Measurements from ENCODE around the gene GAPVD1.

Gene GAPVD1

DNA sequence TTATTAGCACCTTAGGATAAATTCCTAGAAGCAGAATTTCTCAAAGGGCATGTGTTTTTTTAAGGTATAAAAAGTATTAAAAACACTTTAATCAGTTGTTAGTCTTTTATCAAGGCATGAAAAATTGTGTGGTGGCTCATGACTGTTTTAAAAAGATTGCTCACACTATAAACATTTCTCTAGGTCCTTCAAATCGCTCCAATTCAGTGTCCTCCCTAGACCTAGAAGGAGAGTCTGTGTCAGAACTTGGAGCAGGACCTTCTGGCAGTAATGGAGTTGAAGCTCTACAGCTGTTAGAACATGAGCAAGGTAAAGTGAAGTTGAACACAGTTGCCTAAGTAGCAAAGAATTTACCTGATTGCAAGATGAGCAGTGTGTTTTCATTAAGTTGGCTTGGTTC lies 62.0 kb downstream of the GAPVD1 start:
- no peak for DNase-seq

DNA sequence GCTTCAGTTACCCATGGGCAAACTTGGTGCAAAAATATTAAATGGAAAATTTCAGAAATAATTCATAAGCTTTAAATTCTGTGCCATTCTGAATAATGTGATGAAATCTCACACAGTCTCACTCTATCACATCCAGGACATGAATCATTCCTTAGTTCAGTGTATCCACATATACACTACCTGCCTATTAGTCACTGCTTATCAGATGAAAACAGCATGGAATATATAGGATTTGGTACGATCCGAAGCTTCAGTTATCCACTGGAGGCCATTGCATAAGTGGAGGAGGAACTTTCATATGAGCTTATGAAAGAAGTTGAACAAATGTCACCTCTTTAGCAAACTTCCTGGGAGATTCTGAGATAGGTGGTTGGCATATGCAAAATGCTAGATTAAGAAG lies 64.2 kb downstream of the GAPVD1 start:
- DNase-seq: no peak

DNA sequence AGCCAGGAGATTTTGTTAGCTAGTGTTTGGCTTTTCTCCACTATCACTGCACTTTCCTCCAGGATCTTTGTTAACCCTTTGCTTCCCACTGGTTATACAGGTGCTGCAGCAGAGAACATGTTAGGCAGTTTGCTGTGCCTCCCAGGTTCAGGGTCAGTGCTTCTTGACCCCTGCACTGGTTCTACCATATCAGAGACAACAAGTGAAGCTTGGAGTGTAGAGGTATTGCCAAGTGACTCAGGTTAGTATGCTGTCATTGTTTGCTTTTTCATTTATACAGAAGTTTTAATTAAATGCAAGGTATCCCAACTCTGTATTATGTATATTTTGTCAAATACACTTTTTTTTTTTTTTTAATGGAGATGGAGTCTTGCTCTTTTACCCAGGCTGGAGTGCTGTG lies 68.4 kb downstream of the GAPVD1 start:
- no peak for DNase-seq

DNA sequence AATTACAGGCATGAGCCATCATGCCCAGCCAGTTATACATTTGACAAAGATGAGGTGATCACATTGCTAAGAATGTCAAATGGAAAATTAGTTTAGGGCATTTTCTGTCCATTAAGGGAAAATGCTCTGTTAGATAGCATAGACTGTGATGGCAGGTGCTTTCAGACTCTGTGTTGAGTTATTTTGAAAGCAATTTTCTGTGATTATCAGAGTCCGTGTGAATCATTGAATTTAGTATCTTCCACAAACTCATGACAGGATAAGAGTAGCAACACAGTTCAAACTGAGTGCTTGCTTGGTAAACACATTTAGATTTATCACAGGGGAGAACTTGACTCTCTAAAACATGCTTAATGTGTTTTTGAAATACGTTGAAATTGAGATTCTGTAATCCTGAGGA lies 69.0 kb downstream of the GAPVD1 start:
- DNase-seq: no peak

DNA sequence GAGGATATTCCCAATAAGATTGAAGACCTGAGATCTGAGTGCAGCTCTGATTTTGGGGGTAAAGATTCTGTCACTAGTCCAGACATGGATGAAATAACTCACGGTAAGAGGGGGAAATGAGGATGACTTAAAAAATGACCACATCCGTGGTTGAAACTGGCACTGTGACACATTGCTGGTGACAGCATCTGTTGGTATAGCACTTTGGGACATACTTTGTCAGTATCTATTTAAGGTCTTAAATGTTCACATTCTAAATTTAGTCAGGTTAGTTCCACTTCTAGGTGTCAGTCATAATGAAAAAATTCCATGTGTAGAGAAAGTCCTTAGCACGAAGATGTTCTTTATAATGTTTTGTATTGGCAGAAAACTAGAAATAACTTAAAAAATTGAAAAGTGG lies 70.9 kb downstream of the GAPVD1 start:
- peak; percentile 0 for DNase-seq

DNA sequence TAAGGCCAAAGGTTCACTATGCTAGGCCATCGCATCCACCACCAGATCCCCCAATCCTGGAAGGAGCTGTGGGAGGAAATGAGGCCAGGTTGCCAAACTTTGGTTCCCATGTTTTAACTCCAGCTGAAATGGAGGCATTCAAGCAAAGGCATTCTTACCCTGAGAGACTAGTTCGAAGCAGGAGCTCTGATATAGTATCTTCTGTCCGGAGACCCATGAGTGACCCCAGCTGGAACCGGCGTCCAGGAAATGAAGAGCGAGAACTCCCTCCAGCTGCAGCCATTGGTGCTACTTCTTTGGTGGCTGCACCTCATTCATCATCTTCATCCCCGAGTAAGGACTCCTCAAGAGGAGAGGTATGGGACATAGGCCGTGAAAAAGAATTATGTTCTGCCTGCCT lies 75.6 kb downstream of the GAPVD1 start:
- no peak for DNase-seq

DNA sequence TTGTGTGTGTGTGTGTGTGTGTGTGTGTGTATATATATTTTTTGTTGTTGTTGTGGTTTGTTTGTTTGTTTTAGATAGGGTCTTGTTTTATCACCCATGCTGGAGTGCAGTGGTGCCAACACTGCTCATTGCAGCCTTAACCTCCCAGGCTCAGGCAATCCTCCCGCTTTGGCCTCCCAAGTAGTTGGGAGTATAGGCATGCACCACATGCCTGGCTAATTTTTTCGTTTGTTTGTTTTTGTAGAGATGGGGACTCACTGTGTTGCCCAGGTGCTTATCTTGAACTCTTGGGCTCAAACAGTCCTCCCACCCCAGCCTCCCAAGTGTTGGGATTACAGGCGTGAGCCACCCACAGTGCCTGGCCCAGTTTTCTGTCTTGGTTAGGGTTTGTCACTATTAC lies 77.3 kb downstream of the GAPVD1 start:
- DNase-seq: no peak

DNA sequence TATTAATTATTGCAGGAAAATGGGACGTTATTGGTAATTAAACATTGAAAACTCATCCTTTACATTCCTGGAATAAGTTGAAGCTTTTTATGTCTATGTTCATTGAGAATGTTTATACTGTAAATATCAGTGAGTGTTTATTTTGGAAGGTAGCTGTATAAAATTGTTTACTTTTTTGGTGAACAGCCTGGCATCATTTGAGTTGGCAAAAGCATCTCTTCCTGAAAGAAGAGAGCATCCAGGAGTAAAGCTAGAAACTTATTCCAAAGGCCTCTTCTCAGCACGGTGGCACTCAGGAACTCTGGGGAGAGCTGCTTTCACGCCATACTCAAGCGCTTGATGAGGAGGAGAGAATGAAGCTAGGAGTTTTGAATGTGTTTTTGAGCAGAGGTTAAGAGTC lies 79.9 kb downstream of the GAPVD1 start:
- DNase-seq: no peak

DNA sequence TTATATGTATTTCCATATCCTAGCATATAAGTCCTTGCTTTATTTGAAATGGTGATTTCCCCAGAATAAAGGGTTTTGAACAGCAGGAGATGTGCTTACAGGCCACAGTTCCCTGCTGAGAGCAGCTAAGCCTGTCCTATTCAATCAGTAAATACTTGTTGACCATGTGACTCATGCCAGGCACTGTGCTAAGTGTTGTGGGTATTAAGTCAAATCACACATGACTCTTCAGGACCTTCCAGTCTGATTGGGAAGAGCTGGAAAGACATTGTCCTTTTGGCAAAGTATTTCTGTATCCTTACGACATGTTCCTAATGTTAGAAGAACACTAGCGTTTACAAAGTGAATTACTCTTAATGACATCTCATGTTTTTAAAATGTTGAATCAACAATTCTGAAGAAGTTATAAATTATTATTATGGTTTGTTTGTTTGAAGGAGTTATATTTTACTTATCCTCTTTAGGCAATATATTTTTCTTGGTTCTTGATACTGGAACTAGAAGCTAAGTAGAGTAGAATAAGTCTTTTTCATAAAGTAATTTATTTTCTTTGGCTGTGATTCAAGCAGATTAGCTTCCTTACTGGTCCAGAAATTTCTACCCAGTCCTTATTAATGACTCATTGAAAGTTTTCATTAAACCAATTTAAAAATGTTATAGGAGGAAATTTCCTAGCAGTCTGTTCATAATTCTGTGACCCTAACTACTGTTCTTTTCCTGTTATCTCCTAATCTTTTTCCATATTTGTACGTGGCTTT lies 82.1 kb downstream of the GAPVD1 start:
- no peak for DNase-seq

DNA sequence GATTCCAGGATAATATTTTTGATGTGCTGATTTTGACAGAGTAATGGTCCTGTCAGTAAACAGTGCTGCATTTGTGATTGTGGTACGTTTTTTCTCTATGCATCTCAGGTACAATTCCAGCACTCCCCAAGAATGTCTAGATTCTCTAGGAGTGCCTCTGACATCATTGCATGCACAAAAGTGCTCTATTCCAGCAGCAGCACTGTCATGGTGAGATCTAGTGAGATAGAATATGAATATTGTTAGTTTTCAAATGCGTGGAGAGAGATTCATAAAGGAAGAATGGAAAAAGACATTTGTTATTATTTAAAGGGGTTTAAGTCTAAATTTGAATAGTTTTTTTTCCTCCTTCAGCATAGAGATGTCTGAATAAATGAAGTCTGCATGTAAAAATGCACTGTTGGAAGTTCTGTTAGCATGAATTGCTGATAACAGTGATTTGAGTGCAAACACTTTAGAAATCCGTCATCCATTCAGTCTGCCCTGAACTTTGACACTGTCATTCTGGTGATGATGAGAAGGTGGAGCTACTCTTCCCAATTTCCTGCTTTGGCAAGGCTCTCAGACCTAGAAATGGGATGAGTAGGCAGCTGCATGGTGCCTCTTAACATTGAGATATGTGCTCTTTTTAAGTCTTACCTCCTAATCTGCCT lies 84.6 kb downstream of the GAPVD1 start:
- no peak for DNase-seq

DNA sequence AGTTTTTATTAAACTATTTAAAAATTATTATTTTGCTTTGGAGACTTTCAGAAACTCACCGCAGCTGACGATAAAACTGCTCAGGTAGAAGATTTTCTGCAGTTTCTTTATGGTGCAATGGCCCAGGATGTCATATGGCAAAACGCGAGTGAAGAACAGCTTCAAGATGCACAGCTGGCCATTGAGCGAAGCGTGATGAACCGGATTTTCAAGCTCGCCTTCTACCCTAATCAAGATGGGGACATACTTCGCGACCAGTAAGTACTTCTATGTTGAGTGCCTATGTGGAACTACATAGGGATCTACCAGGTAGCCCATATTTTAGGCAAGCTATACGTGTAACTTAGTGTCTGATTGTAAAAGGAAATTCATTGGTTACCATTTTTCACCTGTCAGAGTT lies 94.0 kb downstream of the GAPVD1 start:
- no peak for DNase-seq

DNA sequence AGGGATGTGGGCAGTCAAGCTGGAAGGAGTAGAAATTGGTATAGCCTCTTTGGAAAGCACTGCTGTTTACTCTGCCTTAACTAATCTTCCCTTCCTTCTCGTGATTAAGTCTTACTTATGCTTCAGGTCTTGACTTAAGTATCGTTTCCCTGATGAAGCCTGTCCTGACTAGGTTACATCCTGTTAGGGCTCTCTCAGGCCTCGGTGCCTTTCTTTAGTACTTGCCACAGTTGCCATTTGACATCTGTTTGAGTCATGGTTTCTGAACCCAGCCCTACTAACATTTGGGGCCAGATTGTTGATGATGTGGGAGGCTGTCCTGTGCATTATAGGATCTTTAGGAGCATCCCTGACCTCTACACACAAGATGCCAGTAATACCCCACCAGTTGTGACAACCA lies 94.4 kb downstream of the GAPVD1 start:
- no peak for DNase-seq

DNA sequence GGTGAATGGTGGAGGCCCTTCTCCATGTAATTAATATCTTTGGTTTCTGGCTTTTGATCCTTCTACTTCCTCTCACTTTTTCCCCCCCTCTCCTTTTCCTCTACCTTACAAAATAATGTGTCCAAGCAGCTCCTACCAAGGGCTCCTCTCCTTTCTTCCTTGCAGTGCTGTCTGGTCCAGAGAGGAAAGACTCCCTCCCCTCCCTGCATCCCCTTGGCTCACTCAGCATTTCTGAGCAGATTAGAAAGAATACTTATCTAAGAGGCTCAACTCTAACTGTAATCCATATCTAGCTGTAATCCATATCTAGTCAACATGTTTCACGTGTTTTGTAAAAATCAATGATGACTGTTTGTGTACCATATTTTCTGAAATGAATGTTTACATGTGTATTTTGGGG lies 97.4 kb downstream of the GAPVD1 start:
- no peak for DNase-seq

DNA sequence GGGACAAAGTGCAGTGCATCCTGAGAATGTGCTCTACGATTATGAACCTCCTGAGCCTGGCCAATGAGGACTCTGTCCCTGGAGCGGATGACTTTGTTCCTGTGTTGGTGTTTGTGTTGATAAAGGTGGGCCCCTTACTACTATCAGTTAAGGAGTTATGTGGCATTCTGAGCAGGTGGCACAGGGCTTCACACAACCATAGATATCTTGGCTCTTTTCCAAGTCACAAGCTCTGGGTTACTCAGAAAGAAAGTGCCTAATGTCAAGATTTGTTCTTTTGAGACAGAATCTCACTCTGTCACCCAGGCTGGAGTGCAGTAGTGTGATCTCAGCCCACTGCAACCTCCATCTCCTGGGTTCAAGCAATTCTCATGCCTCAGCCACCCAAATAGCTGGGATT lies 99.0 kb downstream of the GAPVD1 start:
- DNase-seq: no peak

DNA sequence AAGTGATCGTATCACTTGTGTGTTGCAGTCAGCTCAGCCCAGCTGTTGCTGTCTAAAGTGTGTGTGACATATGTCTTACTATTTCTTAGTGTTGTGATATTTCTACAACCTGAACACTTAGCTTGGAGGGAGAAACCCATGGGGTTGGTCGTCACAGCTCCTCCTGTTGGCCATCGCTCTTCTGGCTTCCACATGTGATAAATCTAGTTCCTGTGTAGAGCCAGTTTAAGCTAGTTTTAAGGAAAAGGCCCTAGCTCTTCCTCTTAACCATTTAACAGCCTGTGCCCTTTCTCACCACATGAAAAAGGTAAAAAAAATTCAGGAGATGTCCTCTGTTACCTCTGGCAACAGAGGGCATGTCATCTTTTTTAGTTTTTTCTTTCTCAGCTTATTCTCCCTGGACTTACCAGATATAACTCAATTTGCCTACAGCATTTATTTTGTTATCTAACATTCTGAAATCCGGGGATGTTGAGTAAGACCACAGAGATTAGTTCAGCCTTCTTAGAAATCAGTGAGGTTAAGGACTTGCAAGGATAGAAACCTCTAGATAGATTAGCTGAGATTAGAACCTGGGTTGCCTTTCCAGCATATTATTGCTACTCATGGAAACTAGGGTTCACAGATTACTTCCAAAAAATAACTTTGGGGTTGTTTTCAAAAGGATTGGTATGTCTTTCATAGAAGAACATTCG lies 100.4 kb downstream of the GAPVD1 start:
- DNase-seq: no peak

DNA sequence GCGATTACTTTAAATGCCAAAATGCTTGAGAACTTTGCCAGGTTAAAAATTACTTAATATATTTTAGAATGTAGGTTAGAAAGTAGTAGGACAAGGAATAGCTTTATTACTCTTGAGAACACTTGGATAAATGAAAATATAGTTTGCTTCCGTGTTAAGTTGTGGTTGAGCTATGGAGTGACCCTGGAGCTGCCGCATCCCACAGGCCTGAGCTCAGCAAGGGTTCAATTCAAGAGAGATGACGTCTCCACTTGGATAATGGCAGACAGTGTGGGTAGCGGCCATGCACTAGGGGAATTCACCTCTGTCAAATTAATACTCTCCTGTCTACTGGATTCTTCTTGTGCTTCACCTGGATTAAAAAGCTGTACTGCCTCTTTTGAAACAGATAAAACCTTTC lies 105.0 kb downstream of the GAPVD1 start:
- DNase-seq: no peak

DNA sequence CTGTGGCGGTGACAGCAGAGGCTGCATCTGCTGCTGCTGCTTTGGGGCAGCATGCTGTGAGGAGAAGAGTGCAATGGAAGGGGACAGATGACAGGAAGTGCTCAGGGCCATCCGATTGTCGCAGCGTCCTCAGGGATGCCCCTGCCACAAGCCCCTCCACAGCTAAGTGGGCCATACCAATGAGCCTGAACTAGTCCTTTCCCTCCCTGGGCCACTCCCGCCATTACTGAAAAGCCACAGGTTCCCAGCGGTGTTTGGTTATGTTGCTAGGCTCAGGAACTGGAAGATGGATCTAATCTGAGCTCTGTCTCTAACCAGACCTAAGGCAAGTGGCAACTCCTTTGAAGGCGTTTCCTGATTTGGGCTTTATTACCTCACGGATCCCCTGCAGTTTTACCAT lies 109.2 kb downstream of the GAPVD1 start:
- no peak for DNase-seq

DNA sequence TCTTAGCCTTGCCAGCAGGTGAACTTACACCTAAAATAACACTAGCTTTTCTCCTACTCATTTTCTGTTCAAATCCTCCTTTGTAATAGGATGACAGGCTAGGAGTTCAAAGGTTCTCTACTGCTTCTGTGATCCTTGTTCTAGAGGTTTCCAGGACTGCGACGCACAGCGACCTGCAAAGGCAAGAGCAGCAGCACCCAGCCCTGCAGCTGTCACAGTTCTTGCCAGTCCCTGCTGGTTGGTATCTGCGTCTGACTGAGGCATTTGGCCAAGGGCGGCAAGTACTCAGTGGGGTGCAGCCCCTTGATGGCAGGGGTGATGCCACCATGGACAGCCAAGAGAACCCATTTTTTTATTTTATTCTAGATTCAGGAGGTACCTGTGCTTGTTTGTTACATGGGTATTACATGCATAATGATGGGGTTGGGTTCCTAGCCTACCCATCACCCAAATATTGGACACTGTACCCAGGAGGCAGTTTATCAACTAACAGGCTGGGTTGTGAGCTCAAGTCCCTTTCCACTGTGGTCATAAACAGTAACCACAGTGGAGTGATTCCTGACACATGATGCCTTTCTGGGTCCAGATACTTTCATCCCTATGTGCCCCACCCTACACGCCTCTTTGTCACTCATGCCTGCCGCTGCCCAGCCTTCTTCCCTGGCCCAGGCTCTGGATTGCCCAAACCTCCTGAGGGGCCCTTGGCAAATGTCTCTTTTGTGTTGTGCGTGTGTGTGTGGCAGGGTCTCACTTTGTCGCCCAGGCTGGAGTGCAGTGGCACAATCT lies 111.0 kb downstream of the GAPVD1 start:
- no peak for DNase-seq

DNA sequence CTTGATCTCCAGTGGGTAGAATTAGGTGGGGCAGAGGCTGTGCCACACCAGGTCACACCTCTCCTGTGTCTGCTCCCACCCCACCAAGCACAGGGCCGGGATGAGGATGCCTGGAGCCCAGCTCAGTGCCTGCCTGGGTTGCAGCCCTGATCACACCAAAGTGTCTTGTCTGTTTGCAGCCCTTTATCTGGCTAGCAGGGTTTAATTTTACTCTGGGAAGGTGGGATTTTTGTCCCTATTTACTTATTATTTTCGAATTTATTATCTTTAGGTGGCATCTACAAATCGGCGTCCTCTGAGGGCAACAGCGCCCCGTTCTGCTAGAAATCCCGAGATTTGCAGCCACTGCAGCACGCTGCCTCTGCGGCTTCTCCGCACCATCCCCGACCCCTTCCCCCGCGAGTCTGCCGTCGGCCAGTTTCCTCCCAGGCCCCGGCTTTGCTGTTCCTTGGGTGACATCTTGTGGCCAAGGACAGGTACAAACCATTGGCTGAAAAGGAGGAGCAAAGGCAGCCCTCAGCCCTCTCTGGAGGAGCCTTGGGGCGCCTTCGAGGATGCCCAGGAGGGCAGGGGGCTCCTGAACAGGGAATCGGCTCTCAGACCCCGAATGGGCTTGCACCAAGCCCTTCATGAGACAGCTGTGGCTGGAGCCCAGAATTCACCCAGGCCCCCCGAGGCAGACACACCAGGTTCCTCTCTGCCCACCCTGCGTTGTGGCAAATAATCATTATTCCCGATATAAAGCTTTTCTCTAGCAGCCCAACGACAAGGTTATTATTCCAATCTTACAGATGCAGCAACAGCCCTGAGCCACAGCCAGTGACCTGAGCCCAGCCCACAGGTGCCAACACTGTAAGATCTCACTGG lies 113.0 kb downstream of the GAPVD1 start:
- DNase-seq: no peak

DNA sequence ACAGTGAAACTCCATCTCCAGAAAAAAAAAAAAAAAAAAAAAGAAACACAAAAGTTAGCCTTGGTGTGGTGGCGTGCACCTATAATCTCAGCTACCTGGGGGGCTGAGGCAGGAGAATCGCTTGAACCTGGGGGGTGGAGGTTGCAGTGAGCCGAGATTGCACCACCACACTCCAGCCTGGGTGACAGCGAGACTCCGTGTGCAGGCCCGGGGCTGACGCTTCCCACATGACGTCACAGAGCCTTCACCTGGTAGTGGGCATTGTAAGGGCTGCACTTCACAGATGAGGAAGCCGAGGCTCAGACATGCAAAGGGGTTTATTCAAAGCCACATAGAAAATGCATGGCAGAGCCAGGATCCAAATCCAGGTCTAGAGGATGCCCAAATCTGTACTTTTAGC lies 114.2 kb downstream of the GAPVD1 start:
- no peak for DNase-seq

DNA sequence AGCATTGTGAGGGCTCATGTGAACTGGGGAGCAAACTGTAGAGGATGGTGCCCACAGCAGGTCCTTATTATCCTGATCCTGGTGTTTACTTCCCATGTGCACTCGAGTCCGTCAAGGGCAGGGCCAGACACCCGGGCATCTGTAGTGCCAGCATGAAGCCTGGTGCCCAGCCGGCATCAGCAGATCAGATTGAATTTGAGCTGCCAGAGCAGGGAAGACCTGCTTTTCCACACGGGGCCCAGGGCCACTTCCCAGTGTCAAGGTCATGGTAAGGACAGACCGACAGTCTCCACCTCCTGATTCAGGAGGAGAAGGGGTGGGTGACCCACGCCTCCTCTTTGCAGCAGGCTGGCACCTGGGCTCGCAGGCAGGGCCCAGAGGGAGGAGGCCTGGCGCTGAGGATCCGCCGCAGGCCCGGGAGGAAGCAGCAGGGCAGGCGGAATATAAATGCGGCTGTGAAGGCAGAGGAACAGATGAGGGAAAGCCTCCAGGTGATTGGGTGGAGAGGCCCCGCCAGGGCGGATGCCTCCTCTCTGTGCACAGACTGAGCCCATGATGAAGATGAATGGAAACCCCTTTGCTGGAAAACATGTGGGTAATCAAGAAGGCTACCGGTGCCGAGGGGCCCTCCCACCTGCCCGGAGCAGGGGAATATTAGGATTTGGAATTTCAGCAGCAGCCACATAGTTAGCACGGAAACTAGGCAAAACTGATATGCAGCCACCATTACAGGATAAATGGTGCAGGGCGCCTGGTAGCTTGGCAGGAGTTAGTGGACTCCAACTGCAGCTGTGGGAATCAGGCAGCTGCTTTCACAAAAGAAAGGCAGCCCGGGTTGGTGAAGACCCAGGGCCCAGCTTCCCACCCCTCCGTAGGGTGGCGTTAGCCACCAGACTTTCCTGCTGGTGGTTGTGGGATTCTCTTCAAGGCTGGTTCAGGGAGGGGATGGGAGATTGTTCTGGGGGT lies 114.9 kb downstream of the GAPVD1 start:
- DNase-seq: no peak
